A673 (cell line): ENCODE measurements around the gene TAF1C.

Source experiments
- CTCF ChIP-seq: fragments of 300-800, 200-600 bp; sonication (generic); conservative IDR thresholded peaks from 2 replicates; pipeline ENCODE4 v1.5.1; 2017; ENCODE audit warnings: low read depth, mild to moderate bottlenecking, antibody characterized with exemption, low read length, moderate library complexity, mixed read lengths
- EZH2 ChIP-seq: fragments of 200-600 bp; sonication (generic); IDR thresholded peaks from 2 replicates; pipeline ENCODE4 v1.6.1; 2017; ENCODE audit warnings: borderline replicate concordance, low read depth, mild to moderate bottlenecking, mixed read lengths, antibody characterized with exemption, low read length; ENCODE audit not compliant: poor library complexity, severe bottlenecking

GRCh38 chr16:84224554-84224953 lies 37.7 kb upstream of the TAF1C start:
- no peak for TF ChIP-seq CTCF
- TF ChIP-seq EZH2 = no peak
